HG03558 (cell line): Measurements from ENCODE around the gene LDLRAD3.

ENCODE experiments used
- ATAC-seq: cut with Tn5 transposase; IDR thresholded peaks from one replicate; pipeline ENCODE4 v1.9.1; 2021; ENCODE audit warnings: moderate number of reproducible peaks; ENCODE audit not compliant: unreplicated experiment; ENCODE audit errors: extremely low read depth

Gene LDLRAD3

GRCh38 chr11:35927104-35927503 is 16.8 kb upstream of the LDLRAD3 start:
- ATAC-seq = no peak

- no peak for ATAC-seq
These were observed 16.2 kb upstream of the LDLRAD3 start for GRCh38 chr11:35927682-35928081.

GRCh38 chr11:35928688-35929395 is 15.0 kb upstream of the LDLRAD3 start:
- ATAC-seq = no peak

- ATAC-seq = no peak
These were observed 13.4 kb upstream of the LDLRAD3 start for GRCh38 chr11:35930466-35930865.

- no peak for ATAC-seq
These were observed 11.7 kb upstream of the LDLRAD3 start for GRCh38 chr11:35932121-35932520.

- ATAC-seq = no peak
These were observed 11.1 kb upstream of the LDLRAD3 start for GRCh38 chr11:35932681-35933319.

GRCh38 chr11:35933320-35933871 is 10.5 kb upstream of the LDLRAD3 start:
- no peak for ATAC-seq

- ATAC-seq = no peak
These were observed 9.6 kb upstream of the LDLRAD3 start for GRCh38 chr11:35934271-35934670.

- no peak for ATAC-seq
These were observed 8.9 kb upstream of the LDLRAD3 start for GRCh38 chr11:35934981-35935380.

- no peak for ATAC-seq
These were observed 8.5 kb upstream of the LDLRAD3 start for GRCh38 chr11:35935390-35935789.

GRCh38 chr11:35937111-35937510 is 6.8 kb upstream of the LDLRAD3 start:
- no peak for ATAC-seq

- no peak for ATAC-seq
These were observed 6.2 kb upstream of the LDLRAD3 start for GRCh38 chr11:35937700-35938099.

GRCh38 chr11:35938231-35938630 is 5.6 kb upstream of the LDLRAD3 start:
- ATAC-seq = no peak

- no peak for ATAC-seq
These were observed 553 bp upstream of the LDLRAD3 start for GRCh38 chr11:35943309-35943708.

- ATAC-seq = no peak
These were observed 758 bp downstream of the LDLRAD3 start for GRCh38 chr11:35944503-35945136.

GRCh38 chr11:35945137-35945518 is 1.3 kb downstream of the LDLRAD3 start:
- ATAC-seq = no peak

GRCh38 chr11:35946766-35947165 is 2.9 kb downstream of the LDLRAD3 start:
- ATAC-seq = no peak

- no peak for ATAC-seq
These were observed 3.6 kb downstream of the LDLRAD3 start for GRCh38 chr11:35947437-35947836.

GRCh38 chr11:35949242-35949641 is 5.4 kb downstream of the LDLRAD3 start:
- ATAC-seq = no peak

- no peak for ATAC-seq
These were observed 6.2 kb downstream of the LDLRAD3 start for GRCh38 chr11:35950082-35950481.

- no peak for ATAC-seq
These were observed 7.8 kb downstream of the LDLRAD3 start for GRCh38 chr11:35951680-35952079.
